Right lobe of liver (tissue), 6 donors: ENCODE data around the gene ATP13A2. TPM values are rescaled to one million over a fixed set of nuclear protein-coding genes. Genes with fewer than 3 reads are reported as not detected.

Experiments
- ATAC-seq, 4 donors: fragments of 200-7000 bp; cut with Tn5 transposase; one replicate each; pipeline ENCODE4 v1.9.1; 2020; ENCODE audit warnings: mild to moderate bottlenecking in 4 of 4, moderate library complexity in 4 of 4
- DNase-seq, 3 donors: peaks; one replicate each; pipeline ENCODE4 v3.0.0-alpha.2; 2020
- H3K27ac ChIP-seq, 3 donors: fragments of 200-600 bp; one replicate each; pipeline ENCODE4 v1.8.0; 2022
- H3K27me3 ChIP-seq, 2 donors: fragments of 200-600 bp; one replicate each; pipeline ENCODE4 v1.8.0; 2022
- H3K36me3 ChIP-seq, 4 donors: fragments of 200-600 bp; sonication (generic) in 1 of 4; one replicate each; pipeline versions ENCODE4 v1.5.1 to v1.8.0; 2017 to 2022; ENCODE audit warnings: control low read depth in 1 of 4
- H3K4me1 ChIP-seq, 4 donors: fragments of 200-600 bp; sonication (generic) in 1 of 4; one replicate each; pipeline versions ENCODE4 v1.5.1 to v1.8.0; 2017 to 2022; ENCODE audit warnings: control low read depth in 1 of 4
- H3K4me3 ChIP-seq, 3 donors: fragments of 200-600 bp; one replicate each; pipeline ENCODE4 v1.8.0; 2022
- H3K9me3 ChIP-seq, 4 donors: fragments of 200-600 bp; sonication (generic) in 1 of 4; one replicate each; pipeline versions ENCODE4 v1.5.1 to v1.8.0; 2017 to 2022; ENCODE audit warnings: control low read depth in 1 of 4
- POLR2A ChIP-seq: fragments of 450-650 bp; IDR thresholded peaks from one replicate; pipeline ENCODE4 v1.6.1; 2017; ENCODE audit warnings: antibody characterized with exemption, mild to moderate bottlenecking
- WGBS: methylation state at CpG from one replicate; pipeline ENCODE4 v1.1.6; 2018; ENCODE audit warnings: low coverage, low lambda C conversion rate; ENCODE audit not compliant: insufficient coverage; ENCODE audit errors: missing lambda C conversion rate; 5-methylcytosine and 5-hydroxymethylcytosine counted together
- intact Hi-C, 2 donors: fragments of 100-400 bp; cut with DNase I; formaldehyde crosslinking; loops; one replicate each; pipeline versions ENCODE4 v1.11.2 to v1.14.1; 2022
- long read RNA-seq: library from polyadenylated mRNA; unstranded; transcript quantifications from one replicate; pipeline ENCODE4 v2.0.0, GENCODE V29; 2019
- total RNA-seq, 6 experiments: library from RNA; depleted of rRNA in 2 of 6; stranded (reverse); fragments of >200 nt in 2 of 6; fragmentation: NEBNext Ultra II Directional in 3 of 6; extraction: Animal tissue kit (Norgen Biotek cat#: 25700) in 3 of 6; gene quantifications; one replicate each; pipeline versions ENCODE4 v1.1.0 to v1.2.4, GENCODE V29; 2016 to 2023
- TF ChIP-seq, protein P1 (sequence below), 4 donors: fragments of 200-600 bp in 3 of 4; fragments of 450-650 bp in 1 of 4; IDR thresholded peaks; one replicate each; pipeline versions ENCODE4 v1.5.1 to v1.8.0; 2016 to 2022; ENCODE audit warnings: antibody characterized with exemption in 4 of 4, mild to moderate bottlenecking in 2 of 4
- donor health status: DM: no; HTN: yes; CAD: no.
- donor health status: DM: no; HTN: no; CAD: no.
- donor health status: DM: no; HTN: no; CAD: no.
- donor health status: DM: no; HTN: yes; CAD: no.
- donor health status: DM: no; HTN: yes; CAD: no.

Gene ATP13A2, protein sequence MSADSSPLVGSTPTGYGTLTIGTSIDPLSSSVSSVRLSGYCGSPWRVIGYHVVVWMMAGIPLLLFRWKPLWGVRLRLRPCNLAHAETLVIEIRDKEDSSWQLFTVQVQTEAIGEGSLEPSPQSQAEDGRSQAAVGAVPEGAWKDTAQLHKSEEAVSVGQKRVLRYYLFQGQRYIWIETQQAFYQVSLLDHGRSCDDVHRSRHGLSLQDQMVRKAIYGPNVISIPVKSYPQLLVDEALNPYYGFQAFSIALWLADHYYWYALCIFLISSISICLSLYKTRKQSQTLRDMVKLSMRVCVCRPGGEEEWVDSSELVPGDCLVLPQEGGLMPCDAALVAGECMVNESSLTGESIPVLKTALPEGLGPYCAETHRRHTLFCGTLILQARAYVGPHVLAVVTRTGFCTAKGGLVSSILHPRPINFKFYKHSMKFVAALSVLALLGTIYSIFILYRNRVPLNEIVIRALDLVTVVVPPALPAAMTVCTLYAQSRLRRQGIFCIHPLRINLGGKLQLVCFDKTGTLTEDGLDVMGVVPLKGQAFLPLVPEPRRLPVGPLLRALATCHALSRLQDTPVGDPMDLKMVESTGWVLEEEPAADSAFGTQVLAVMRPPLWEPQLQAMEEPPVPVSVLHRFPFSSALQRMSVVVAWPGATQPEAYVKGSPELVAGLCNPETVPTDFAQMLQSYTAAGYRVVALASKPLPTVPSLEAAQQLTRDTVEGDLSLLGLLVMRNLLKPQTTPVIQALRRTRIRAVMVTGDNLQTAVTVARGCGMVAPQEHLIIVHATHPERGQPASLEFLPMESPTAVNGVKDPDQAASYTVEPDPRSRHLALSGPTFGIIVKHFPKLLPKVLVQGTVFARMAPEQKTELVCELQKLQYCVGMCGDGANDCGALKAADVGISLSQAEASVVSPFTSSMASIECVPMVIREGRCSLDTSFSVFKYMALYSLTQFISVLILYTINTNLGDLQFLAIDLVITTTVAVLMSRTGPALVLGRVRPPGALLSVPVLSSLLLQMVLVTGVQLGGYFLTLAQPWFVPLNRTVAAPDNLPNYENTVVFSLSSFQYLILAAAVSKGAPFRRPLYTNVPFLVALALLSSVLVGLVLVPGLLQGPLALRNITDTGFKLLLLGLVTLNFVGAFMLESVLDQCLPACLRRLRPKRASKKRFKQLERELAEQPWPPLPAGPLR
- 10 to 100 TPM in 3 of 6 experiments, 1 to 10 TPM in 3; 5.0 to 12.5 (median 9.2) TPM for total RNA-seq
- long read RNA-seq: 0 reads

DNA sequence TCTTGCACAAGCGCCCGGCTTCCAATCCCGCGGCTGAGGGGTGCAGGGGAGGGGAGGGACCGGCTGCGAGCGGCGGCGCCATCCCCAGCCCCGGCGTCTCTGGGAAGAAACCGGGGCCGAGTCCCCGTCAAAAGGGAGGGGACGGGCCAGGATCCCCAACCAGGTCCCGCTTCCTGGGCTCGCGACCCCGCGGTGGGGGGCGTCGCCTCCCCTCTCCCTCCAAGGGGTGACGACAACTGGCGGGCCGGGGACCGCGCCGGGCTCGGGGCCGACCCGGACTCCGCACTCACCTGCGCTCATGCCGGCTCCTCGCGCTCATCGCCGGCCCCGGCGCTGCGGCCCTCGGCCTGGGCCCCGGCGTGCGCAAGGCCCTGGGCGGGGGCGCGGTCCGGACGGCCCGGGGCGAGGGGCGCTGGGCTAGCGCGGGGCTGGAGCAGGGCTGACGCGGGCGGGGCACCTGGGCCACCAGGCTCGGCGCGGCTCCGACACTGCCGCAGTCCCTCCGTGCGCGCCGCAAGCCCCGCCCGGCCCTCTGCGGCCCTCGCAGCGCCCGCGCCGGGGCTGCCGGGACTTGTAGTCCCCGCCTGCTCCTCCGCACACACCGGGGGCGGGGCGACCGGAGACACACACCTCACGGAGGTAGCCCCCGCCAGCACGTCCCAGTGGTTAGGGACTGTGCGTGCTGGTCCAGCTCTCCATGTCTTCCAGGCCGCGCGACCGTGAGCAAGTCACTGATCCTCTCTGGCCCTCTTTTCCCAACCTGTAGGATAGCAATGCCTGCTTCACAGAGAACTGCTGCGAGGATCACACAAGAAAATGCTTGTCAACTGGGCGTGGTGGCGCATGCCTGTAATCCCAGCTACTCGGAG is at the start of gene ATP13A2:
Gene ATP13A2 (minus strand): TSS at position 490 of the 869 bp plus-strand sequence. CDS start 190 bp downstream, at position 300.
- Histone ChIP-seq H3K27me3 (no peaks in the 10 kb centered on the region), H3K27ac (peak within 1 kb of the TSS in 1 of 3 donors; percentile 37), H3K4me1 (peaks cover 0 to 21% (median 4%) of the 10 kb centered on the region in 4 donors), H3K4me3 (peak within 1 kb of the TSS; percentile 68 to 80 (median 75)), H3K36me3 (no peaks in the 10 kb centered on the region), H3K9me3 (no peaks in the 10 kb centered on the region)
- 2% methylated on average over 7 of the region's 94 CpGs for WGBS
- peak; percentile 94 to 97 (median 95) for ATAC-seq
- peak; percentile 86 to 88 (median 88) for DNase-seq
- TF ChIP-seq, protein P1, sequence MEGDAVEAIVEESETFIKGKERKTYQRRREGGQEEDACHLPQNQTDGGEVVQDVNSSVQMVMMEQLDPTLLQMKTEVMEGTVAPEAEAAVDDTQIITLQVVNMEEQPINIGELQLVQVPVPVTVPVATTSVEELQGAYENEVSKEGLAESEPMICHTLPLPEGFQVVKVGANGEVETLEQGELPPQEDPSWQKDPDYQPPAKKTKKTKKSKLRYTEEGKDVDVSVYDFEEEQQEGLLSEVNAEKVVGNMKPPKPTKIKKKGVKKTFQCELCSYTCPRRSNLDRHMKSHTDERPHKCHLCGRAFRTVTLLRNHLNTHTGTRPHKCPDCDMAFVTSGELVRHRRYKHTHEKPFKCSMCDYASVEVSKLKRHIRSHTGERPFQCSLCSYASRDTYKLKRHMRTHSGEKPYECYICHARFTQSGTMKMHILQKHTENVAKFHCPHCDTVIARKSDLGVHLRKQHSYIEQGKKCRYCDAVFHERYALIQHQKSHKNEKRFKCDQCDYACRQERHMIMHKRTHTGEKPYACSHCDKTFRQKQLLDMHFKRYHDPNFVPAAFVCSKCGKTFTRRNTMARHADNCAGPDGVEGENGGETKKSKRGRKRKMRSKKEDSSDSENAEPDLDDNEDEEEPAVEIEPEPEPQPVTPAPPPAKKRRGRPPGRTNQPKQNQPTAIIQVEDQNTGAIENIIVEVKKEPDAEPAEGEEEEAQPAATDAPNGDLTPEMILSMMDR (IDR thresholded peaks at IDR 0.05): no peak
- TF ChIP-seq POLR2A: peak; percentile 56
- intact Hi-C loops: loop anchor here in 1 of 2 donors (10.0 kb wide), 1 partner anchor 47 kb away; no protein-coding TSS in a partner anchor

DNA sequence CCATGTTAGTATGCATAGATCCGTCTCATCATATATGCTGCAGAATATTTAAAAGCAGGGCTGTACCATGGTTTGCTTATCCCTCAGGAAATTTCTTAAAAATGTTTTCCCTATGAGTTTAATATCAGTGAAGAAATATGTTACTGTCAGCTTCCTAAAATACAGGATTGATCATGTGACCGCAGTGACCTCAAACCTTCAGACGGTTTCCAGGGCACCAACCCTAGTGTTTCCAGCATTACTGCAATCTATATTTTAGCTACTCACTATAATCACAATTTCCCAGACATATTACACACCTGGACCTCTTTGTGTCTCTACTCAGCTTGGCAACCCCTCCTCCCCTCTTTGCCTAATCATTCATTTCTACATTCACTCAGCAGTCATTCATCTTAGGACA is 49.8 kb upstream of the ATP13A2 start:
- Histone ChIP-seq H3K27ac (no peak overlapping the region), H3K9me3 (no peaks in the 10 kb centered on the region), H3K36me3 (no peaks in the 10 kb centered on the region), H3K4me1 (peaks cover 0 to 13% (median 5%) of the 10 kb centered on the region in 4 donors), H3K27me3 (no peaks in the 10 kb centered on the region), H3K4me3 (no peak overlapping the region)
- WGBS: 60% methylated on average over 3 of the region's 3 CpGs
- DNase-seq (no peak), ATAC-seq (no peak)
- intact Hi-C loops: loop anchor here in 1 of 2 donors (5.0 kb wide), 2 partner anchors 66 to 176 kb away; no protein-coding TSS in a partner anchor
- TF ChIP-seq, protein P1 (IDR thresholded peaks at IDR 0.05): no peak
- no peak for TF ChIP-seq POLR2A

DNA sequence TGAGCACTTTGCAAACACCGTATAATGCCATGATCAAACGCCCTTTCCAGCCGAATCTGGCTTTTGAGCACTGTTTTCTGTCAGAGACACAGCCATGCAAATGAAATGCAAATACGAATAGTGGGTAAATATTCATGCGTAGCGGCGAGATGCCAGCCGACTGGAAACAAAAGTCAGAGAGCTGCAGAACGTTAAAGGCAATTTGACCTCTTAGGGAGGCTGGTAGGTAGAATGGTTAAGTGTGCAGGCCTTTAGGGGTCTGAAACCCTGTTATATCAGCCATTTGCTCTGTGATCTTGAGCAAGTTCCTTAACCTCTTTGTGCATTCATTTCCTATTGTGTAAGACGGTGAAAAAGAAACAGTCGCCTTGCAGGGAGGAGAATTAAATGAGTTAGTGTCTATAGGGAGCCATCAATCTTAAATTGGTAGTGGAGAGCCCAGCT is 48.6 kb upstream of the ATP13A2 start:
- H3K36me3 ChIP-seq: no peaks in the 10 kb centered on the region
- no peak overlapping the region for H3K4me3 ChIP-seq
- no peaks in the 10 kb centered on the region for H3K27me3 ChIP-seq
- 36% methylated on average over 11 of the region's 11 CpGs for WGBS
- H3K27ac ChIP-seq: no peak overlapping the region
- H3K9me3 ChIP-seq: no peaks in the 10 kb centered on the region
- peaks cover 0 to 13% (median 5%) of the 10 kb centered on the region in 4 donors for H3K4me1 ChIP-seq
- intact Hi-C loops: loop anchor here in 1 of 2 donors (5.0 kb wide), 2 partner anchors 67 to 177 kb away; no protein-coding TSS in a partner anchor
- DNase-seq (no peak), ATAC-seq (no peak)
- no peak for TF ChIP-seq POLR2A
- TF ChIP-seq, protein P1 (IDR thresholded peaks at IDR 0.05): no peak
